GM12892 (cell line): ENCODE measurements around the gene UNCX.

Source experiments
- POLR2AphosphoS5 ChIP-seq: IDR thresholded peaks from 2 replicates; pipeline ENCODE4 v1.6.1; 2011; ENCODE audit warnings: low read depth, low read length, control low read depth
- TAF1 ChIP-seq: IDR thresholded peaks from 2 replicates; pipeline ENCODE4 v1.6.1; 2011; ENCODE audit warnings: low read depth, mild to moderate bottlenecking, control low read depth, low read length, borderline replicate concordance

DNA sequence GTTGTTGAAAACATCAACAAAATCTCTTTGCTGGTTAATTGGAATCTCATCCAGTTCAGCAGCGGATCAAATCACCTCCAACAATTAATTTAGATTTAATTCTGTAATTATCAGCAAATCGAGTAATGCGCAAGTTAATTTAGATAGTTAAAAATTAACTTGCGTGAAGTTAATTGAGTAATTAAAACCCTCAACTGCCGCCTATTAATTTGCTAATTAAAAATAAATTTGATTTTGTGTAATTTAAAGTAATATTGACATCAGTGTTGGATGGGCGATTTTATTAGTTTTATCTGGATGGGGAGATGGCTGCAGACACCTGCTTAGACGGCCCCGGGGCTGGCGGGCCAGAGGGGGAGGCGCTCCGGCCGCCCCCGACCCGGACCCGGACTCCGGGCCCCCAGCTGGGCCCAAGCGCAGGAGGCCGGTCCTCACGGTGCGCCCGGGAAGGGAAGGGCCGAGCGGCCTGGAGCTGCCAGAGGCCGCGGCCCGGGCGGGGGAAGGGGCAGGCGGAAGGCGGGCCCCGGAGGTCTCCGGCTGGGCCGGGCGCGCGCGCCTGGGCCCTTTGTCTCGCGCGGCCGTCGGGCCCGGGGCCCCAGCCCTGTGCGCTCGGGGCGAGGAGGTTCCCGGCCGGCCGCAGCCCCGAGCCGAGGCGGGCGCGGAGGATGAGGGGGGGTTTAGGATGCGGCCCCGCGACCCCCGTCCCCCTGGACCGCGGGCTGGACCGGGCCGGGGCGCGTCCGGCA is 3.3 kb upstream of the UNCX start:
- TF ChIP-seq TAF1 (no peak), POLR2AphosphoS5 (no peak)
